C4-2B (cell line): Measurements from ENCODE around the gene SIK3.

ENCODE experiments used
- H3K27ac ChIP-seq: fragments of 450-650 bp; 2 replicates; pipeline ENCODE4 v1.5.1; 2017
- CTCF ChIP-seq: fragments of 450-650 bp; conservative IDR thresholded peaks from 2 replicates; pipeline ENCODE4 v1.5.1; 2017; ENCODE audit warnings: mild to moderate bottlenecking
- ZFX ChIP-seq: fragments of 450-650 bp; IDR thresholded peaks from 2 replicates; pipeline ENCODE4 v1.6.1; 2017

SIK3 gene

GRCh38 chr11:116866804-116867455, 231.3 kb downstream of the SIK3 start:
- TF ChIP-seq CTCF: no peak
- TF ChIP-seq ZFX: no peak
- no peak overlapping the region for H3K27ac ChIP-seq

- no peak overlapping the region for H3K27ac ChIP-seq
- no peak for TF ChIP-seq CTCF
- no peak for TF ChIP-seq ZFX
These were observed 232.5 kb downstream of the SIK3 start for GRCh38 chr11:116865696-116866095.

GRCh38 chr11:116864531-116864930, 233.7 kb downstream of the SIK3 start:
- H3K27ac ChIP-seq: no peak overlapping the region
- no peak for TF ChIP-seq ZFX
- no peak for TF ChIP-seq CTCF

- TF ChIP-seq CTCF (no peak), ZFX (no peak)
- no peak overlapping the region for H3K27ac ChIP-seq
These were observed 235.3 kb downstream of the SIK3 start for GRCh38 chr11:116862951-116863350.

GRCh38 chr11:116862185-116862584, 236.0 kb downstream of the SIK3 start:
- no peak overlapping the region for H3K27ac ChIP-seq
- TF ChIP-seq ZFX: no peak
- no peak for TF ChIP-seq CTCF

GRCh38 chr11:116861539-116861938, 236.7 kb downstream of the SIK3 start:
- TF ChIP-seq ZFX: no peak
- TF ChIP-seq CTCF: no peak
- H3K27ac ChIP-seq: no peak overlapping the region

GRCh38 chr11:116860303-116860702, 237.9 kb downstream of the SIK3 start:
- H3K27ac ChIP-seq: no peak overlapping the region
- no peak for TF ChIP-seq ZFX
- no peak for TF ChIP-seq CTCF
